Measurements from ENCODE around the gene EPAS1.

GRCh38 chr2:46377101-46377581, 79.9 kb downstream of the EPAS1 start:
- TF ChIP-seq CTCF (IDR thresholded peaks at IDR 0.05; ENCODE audit: low read length) (no peak), EZH2phosphoT487 (IDR thresholded peaks at IDR 0.05; ENCODE audit: low read length) (no peak)

Measured in MM.1S (cell line).